Medulla oblongata (tissue), 1 donor: ENCODE results near the gene DRD4.

Experiments
- DNase-seq: peaks from one replicate; pipeline ENCODE4 v3.0.0-alpha.2; 2015; ENCODE audit errors: extremely low spot score

DRD4 gene

GRCh38 chr11:610146-610801, 26.8 kb upstream of the DRD4 start:
- no peak for DNase-seq

DNA sequence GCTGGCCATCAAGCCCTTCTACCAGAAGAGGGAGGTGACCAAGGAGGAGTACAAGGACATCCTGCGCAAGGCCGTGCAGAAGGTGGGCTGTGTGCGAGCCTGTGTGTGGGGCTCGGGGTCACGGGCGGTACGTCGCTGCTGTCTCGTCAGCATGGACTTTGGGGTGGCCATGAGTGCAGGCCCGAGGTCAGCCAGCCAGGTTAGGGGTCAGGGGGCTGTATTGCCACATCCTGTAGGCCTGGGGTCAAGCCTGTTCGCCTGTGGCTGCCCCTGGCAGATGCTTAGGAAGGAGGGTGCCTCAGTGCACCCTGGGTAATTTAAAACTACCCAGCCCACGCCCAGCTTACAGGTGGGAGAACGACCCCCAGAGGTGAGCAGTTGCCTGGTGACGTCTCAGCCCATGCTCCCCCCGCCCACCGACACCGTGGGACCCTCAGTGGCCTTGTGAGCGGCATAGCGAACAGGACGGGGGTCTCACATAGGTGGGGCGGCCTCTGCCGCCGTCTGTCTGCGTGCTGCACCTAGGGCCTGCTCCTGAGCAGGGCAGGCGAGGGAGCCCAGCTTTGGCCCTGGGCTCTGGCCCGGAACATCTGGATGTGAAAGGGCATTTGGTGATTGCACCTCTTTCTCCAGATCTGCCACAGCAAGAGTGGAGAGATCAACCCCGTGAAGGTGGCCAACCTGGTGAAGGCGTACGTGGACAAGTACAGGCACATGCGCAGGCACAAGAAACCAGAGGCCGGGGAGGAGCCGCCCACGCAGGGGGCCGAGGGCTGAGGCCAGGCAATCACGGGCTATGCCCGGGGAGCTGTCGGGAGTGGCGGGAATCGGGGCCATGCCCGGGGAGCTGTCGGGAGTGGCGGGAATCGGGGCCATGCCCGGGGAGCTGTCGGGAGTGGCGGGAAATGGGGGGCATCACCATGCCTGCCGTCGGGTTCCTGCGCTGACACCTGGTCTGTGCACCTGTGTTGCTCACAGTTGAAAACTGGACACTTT, 25.8 kb upstream of the DRD4 start:
- DNase-seq: no peak

DNA sequence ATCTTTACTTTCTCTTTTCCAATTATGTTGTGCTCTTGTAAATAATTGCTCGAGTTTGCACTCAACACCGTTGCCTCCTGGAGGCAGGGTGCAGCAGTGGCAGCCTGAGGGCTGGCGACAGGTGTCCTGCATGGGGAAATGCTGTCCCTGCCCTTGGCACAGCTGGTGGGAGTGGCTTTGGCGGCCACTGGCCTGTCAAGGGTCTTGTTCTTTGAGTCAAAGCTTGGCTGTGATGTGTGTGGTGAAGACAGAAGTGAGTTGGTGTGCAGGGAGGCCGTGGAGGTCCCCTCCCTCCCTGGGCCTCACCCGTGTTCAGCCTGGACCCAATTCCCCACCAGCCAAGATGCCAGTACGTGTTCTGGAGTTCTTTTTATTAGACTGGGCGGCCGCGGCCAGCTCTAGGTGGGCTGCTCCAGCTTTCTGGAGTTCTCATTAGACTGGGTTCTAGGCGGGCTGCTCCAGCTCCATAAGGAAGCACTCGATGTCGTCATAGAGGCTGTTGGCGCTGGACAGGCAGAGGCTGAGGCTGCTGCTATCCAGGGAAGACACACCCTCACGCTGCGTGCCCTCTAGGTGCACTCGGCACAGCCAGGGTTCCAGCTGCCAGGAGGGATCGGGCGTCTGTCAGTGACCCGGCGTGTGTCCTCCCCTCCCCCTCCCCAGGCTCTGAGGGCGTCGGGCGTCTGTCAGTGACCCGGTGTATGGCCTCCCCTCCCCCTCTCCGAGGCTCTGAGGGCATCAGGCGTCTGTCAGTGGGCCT, 24.7 kb upstream of the DRD4 start:
- DNase-seq: no peak

GRCh38 chr11:612961-613300, 24.1 kb upstream of the DRD4 start:
- no peak for DNase-seq

DNA sequence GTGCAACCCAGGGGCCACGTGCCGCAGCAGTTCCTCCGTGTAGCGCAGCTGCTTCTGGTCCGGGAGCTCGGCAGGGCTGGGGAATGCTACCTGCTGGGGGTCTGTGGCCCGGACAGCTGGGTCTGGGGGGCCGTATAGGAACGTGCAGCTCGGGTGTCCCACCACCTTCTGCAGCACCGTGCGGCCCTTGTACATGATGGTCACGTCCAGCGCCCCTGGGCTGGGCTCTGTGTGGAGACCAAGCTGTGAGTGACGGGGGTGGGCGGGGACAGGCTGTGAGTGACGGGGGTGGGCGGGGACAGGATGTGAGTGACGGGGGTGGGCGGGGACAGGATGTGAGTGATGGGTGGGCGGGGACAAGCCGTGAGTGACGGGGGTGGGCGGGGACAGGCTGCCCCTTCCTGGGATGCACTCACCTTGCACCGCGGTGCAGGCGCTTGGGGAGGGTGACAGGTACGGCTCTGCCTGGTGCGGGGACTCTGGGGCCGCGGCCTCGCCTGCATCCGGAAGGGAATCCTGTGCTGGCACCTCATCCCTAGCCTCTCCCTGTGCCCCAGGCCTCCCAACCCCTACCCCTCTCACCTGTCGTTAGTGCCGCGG, 23.6 kb upstream of the DRD4 start:
- DNase-seq: no peak

- no peak for DNase-seq
Measured at GRCh38 chr11:614021-614622, 22.9 kb upstream of the DRD4 start.

GRCh38 chr11:614623-615503, 22.2 kb upstream of the DRD4 start:
- DNase-seq: no peak

GRCh38 chr11:615504-616319, 21.4 kb upstream of the DRD4 start, which contains the start of gene IRF7:
Gene IRF7 (minus strand): TSS chr11:615950. CDS start chr11:615364, 586 bp downstream.
- DNase-seq: peak; percentile 93

DNA sequence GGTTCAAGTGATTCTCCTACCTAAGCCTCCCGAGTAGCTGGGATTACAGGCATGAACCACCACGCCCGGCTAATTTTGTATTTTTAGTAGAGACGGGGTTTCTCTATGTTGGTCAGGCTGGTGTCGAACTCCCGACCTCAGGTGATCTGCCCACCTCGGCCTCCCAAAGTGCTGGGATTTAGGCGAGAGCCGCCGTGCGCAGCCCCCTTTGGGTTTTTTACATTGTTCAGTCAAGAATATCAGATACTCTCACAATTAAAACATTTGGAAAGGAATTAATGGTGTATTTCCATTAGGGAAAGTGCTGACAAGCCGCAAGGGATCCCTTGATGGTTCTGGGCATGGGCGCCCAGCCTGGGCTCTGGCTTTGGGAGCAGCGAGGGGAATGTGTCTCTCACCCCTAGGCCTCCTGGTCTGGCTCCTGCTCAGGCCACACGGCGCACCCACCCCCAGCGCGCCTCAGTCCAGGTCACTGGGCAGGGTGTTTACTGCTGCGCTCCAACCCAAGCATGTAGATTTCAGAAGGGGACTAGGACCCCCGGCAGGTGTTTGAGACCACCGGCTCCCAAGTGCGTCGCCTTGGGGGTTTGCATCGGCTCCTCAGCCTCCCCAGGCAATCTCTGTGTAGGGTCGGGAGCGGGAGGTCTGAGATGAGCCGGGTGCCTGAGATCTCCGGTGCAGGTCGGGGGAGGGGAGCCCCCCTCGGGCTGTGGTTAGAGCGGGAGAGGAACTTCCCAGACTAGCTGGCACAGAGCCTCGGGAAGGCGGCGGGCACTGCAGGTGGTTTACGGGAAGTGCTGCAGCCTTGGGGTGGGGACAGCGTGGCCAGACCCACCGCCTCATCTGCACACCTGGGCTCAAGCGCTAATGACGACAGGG, 20.5 kb upstream of the DRD4 start:
- DNase-seq: no peak

GRCh38 chr11:617199-617911, 19.7 kb upstream of the DRD4 start:
- DNase-seq: no peak

DNA sequence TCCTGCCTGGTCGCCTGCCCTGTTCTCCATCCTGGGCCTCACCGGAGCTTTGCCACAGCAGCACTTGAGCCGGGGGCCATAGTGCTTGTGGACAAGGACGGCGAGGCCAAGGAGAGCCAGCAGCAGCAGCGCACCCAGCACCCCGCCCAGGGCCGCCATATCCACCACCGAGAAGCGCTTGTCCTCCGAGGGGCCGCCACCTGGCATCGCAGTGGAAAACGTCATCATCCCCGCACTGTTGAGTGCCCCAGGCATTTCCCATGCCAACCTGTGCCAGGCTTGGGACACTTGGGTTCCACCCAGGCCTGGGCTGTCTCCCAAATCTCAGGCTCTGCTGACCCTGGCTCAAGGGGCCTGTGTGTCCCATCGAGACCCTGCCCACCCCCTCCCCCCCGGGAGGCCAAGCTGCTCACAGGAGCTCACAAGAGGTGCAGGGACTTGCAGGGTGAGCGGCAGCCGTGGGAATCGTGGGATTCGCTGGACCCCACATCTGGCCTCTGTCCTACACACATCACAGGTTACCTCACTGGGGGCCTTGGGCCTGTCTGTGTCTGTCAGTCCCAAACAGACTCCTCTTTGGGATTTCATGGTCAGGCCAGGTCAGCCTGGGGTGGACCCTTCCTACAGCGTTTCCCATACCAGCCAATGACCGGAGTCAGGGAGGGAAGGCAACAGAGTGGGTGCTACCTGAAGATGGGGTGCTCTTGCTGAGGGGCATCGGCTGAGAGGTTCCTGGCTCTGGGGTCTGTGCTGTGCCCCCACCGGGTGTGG, 19.0 kb upstream of the DRD4 start:
- peak; percentile 26 for DNase-seq

DNA sequence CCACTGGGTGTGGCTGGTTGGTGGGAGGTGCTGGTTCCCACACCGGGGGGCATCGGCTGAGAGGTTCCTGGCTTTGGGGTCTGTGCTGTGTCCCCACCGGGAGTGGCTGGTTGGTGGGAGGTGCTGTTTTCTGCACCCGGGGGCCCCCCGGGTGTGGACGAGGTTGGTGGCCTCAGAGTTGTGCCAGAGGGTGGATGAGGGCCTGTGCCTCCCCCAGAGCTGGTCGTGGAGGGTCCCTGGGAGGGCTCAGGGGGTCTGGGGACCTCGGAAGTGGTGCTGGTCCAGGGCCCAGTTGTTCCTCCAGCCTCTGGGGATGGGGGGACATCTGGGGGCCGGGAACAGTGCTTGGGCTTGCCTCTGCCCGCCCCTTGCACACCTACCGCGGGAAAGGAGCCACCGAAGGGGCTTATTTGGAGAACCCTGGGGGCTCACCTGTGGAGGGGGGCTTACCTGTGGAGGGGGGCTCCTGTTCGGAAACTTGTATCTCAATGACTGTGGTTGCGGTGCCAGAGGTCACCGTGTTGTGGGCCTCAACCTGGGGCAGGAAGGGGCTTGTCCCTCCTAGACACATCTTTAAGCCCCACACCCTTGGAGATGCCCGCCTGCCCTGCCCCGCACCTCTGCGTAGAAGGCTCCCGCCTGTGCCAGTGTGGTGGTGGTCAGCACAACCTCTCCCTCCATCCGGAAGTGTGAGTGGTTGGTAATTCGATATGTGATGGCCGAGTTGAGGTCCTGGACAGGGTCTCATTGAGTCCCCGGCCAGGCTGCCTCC, 18.0 kb upstream of the DRD4 start:
- DNase-seq: no peak

DNA sequence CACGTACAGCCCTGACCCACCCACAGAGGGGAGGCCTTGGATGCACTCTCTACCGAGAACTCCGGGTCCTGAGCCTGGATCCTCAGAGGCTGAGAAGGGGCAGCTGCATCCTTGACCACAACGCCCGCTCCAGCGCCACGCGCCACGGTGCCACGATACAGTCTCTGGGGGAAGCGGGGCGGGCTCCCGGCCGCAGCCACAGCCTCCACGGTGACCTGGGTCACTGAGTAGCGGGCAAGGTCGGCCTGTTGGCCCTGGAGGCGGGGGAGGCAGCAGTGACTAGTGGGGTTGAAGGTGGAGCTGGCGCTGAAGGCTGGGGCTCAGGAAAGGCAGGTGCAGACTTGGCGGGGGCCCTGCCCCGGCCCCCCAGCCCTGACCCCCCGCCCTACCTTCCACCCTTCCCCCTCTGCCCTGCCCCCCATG, 17.4 kb upstream of the DRD4 start:
- no peak for DNase-seq

DNA sequence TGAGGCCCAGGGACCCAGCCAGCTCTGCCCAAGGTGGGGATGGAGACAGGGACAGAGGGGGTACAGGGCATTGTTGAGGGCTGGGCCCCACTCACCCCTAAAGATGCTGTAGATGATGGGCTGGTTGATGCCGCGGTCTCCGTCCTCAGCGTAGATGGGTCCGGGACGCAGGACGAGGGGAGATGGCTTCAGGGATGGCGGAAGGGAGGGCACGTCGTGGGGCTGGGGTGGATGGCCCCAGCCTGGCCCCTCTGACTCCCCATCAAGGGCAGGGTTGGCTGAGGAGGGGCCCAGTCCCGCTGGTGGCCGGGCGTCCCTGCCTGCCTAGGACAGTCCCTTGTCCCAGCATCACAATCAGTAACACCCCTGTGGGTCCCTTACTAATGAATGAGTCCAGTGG, 16.9 kb upstream of the DRD4 start:
- no peak for DNase-seq

GRCh38 chr11:620935-621814, 15.9 kb upstream of the DRD4 start:
- no peak for DNase-seq
